D721Med (cell line): ENCODE data around the gene DCANP1.

Source experiments
- DNase-seq: peaks from one replicate; pipeline ENCODE4 v3.0.0; 2011; ENCODE audit warnings: low spot score; ENCODE audit not compliant: insufficient read length
- FAIRE-seq: peaks from 2 replicates; lab custom pipeline; 2011; peaks lifted over from hg19 to GRCh38; lab: Jason Lieb, UNC
- CTCF ChIP-seq: IDR thresholded peaks from 2 replicates; pipeline ENCODE4 v1.5.1; 2012; ENCODE audit warnings: mild to moderate bottlenecking, control low read depth; ENCODE audit not compliant: insufficient read depth; ENCODE audit errors: missing control alignments

The DCANP1 gene

GRCh38 chr5:135449644-135450043 is 2.5 kb upstream of the DCANP1 start:
- FAIRE-seq, result no peak
- DNase-seq, result no peak
- TF ChIP-seq CTCF, result no peak

GRCh38 chr5:135448791-135449507 is 1.8 kb upstream of the DCANP1 start:
- DNase-seq, result no peak
- TF ChIP-seq CTCF, result no peak
- no peak for FAIRE-seq

- FAIRE-seq, result no peak
- DNase-seq, result no peak
- no peak for TF ChIP-seq CTCF
Observed at GRCh38 chr5:135448071-135448739, 1.1 kb upstream of the DCANP1 start.

GRCh38 chr5:135446615-135447014 is 533 bp downstream of the DCANP1 start:
- no peak for TF ChIP-seq CTCF
- DNase-seq (no peak), FAIRE-seq (no peak)

GRCh38 chr5:135446206-135446605 is 942 bp downstream of the DCANP1 start:
- DNase-seq (no peak), FAIRE-seq (no peak)

GRCh38 chr5:135445306-135445985 is 1.7 kb downstream of the DCANP1 start:
- DNase-seq, result no peak
- FAIRE-seq, result no peak
- TF ChIP-seq CTCF, result no peak

More at GRCh38 chr5:135446206-135446605, 942 bp downstream of the DCANP1 start:
- TF ChIP-seq CTCF, result no peak
